Panc1 (cell line): ENCODE results near the gene NDUFA11. TPM values are rescaled to one million over a fixed set of nuclear protein-coding genes. Genes with fewer than 3 reads are reported as not detected.

ENCODE experiments used
- ATAC-seq: fragments of 200-7000 bp; cut with Tn5 transposase; 2 replicates; pipeline ENCODE4 v1.9.1; 2020; ENCODE audit warnings: mild to moderate bottlenecking, moderate library complexity
- BruUV-seq: library from RNA; stranded (reverse); fragments of 400-500 nt; replicated peaks from 2 replicates; lab custom pipeline; 2021; lab: Mats Ljungman, UMichigan
- CTCF ChIA-PET: fragments of 300-600 bp; sonication (Branson Sonifier 250); formaldehyde crosslinking; loops from one replicate; lab custom pipeline; 2022; ENCODE audit warnings: antibody characterized with exemption; lab: Charles Lee
- POLR2A ChIA-PET: fragments of 300-600 bp; sonication (Branson Sonifier 250); formaldehyde crosslinking; loops from one replicate; lab custom pipeline; 2022; ENCODE audit warnings: antibody characterized with exemption; lab: Charles Lee
- DNase-seq: peaks from one replicate; pipeline ENCODE4 v3.0.0-alpha.2; 2010; ENCODE audit warnings: low read depth, low spot score
- H3K27ac ChIP-seq: 2 replicates; pipeline ENCODE4 v1.5.1; 2011; ENCODE audit warnings: mild to moderate bottlenecking, low read length, inconsistent platforms
- H3K27me3 ChIP-seq: fragments of 200-500 bp; sonication (Bioruptor generic); 2 replicates; pipeline ENCODE4 v1.6.0; 2014; ENCODE audit warnings: low read length, inconsistent platforms; ENCODE audit not compliant: control insufficient read depth, insufficient read depth
- H3K36me3 ChIP-seq: fragments of 200-500 bp; sonication (Bioruptor generic); 2 replicates; pipeline ENCODE4 v1.5.1; 2014; ENCODE audit warnings: inconsistent platforms, mild to moderate bottlenecking, low read length, moderate library complexity; ENCODE audit not compliant: control insufficient read depth, insufficient read depth
- H3K4me1 ChIP-seq: 2 replicates; pipeline ENCODE4 v1.5.1; 2011; ENCODE audit warnings: inconsistent platforms, mild to moderate bottlenecking, low read length, moderate library complexity; ENCODE audit not compliant: control insufficient read depth, insufficient read depth
- H3K4me3 ChIP-seq, 2 experiments: 2 replicates each; pipeline ENCODE4 v1.5.1; 2011 to 2012; ENCODE audit warnings: low read depth in 2 of 2, low read length in 2 of 2, mild to moderate bottlenecking in 2 of 2, inconsistent platforms in 1 of 2, moderate library complexity in 1 of 2
- H3K9me3 ChIP-seq: fragments of 200-500 bp; sonication (Bioruptor generic); 2 replicates; pipeline ENCODE4 v1.5.1; 2014; ENCODE audit warnings: low read depth, mild to moderate bottlenecking, inconsistent platforms, low read length, moderate library complexity; ENCODE audit not compliant: control insufficient read depth, insufficient read depth
- POLR2AphosphoS5 ChIP-seq: IDR thresholded peaks from 2 replicates; pipeline ENCODE4 v1.6.1; 2012; ENCODE audit warnings: mild to moderate bottlenecking, low read depth, low read length, moderate library complexity
- SIN3A ChIP-seq: IDR thresholded peaks from 2 replicates; pipeline ENCODE4 v1.6.1; 2012; ENCODE audit warnings: low read depth, mild to moderate bottlenecking, low read length, moderate library complexity, borderline replicate concordance; ENCODE audit not compliant: insufficient read depth
- TCF7L2 ChIP-seq: IDR thresholded peaks from 2 replicates; pipeline ENCODE4 v1.6.1; 2011; ENCODE audit warnings: mild to moderate bottlenecking, low read depth, low read length, inconsistent platforms
- in situ Hi-C: cut with HindIII; loops from 2 replicates; pipeline ENCODE4 v1.10.0; 2016; ENCODE audit warnings: low sequenced_read_pairs, low pct_unique_long_range_greater_than_20kb
- intact Hi-C: fragments of 100-400 bp; cut with micrococcal nuclease; formaldehyde crosslinking; loops from one replicate; pipeline ENCODE4 v1.10.0; 2022; ENCODE audit not compliant: unreplicated experiment
- total RNA-seq: library from RNA; stranded (reverse); gene quantifications from one replicate; pipeline ENCODE4 v1.2.1, GENCODE V29; 2021; ENCODE audit not compliant: unreplicated experiment
- TF ChIP-seq, protein P1 (sequence below): fragments of 450-650 bp; IDR thresholded peaks from 2 replicates; pipeline ENCODE4 v1.5.1; 2017; ENCODE audit warnings: mild to moderate bottlenecking
- TF ChIP-seq, protein P2 (sequence below), 2 experiments: IDR thresholded peaks; 2 replicates each; pipeline ENCODE4 v1.6.1; 2011 to 2012; ENCODE audit warnings: low read depth in 2 of 2, control low read depth in 1 of 2, low read length in 1 of 2, mild to moderate bottlenecking in 1 of 2, moderate library complexity in 1 of 2; ENCODE audit not compliant: insufficient read depth in 1 of 2

The NDUFA11 gene
- total RNA-seq, 1 experiment from 2014 or later = 242 TPM

DNA sequence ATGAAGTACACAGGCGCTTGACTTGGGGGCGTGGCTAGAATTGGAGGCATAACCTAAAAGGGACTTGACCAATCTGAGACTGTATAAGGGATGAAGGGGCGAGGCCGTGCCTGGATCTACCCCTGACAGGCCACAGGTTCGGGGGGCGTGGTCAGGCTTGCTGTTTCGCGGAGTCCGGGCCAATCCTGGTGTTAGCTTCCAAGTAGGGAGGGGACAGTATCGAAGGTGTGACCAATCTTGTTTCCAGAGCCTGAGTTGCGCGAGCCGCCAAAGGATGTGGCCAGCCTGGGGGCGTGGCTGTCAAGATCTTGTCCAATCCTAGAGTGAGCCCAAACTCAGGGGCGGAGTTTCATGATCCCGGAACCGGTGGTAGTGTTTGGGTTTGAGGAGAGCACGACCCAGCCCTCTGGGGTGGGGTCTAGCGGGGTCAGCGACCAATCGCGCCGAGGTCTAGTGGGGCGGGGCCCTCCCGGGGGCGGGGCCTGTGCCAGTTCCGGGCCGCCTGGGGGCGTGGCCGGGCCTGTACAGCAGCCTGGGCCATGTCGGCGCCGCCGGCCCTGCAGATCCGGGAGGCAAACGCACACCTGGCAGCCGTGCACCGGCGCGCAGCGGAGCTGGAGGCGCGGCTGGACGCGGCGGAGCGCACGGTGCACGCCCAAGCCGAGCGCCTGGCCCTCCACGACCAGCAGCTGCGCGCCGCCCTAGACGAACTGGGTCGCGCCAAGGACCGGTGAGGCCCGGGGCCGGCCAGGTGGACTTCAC, 943 bp upstream of the NDUFA11 start, which contains the start of gene VMAC:
VMAC (plus strand) TSS at position 521 of the 762 bp plus-strand sequence; CDS start at position 540, 19 bp downstream.
- Histone ChIP-seq H3K4me3 (peak within 1 kb of the TSS; percentile 83 to 99), H3K9me3 (no peaks in the 10 kb centered on the region), H3K27ac (peak within 1 kb of the TSS; percentile 91), H3K36me3 (no peaks in the 10 kb centered on the region; the same call in 1 of the 2 replicates), H3K4me1 (no peaks in the 10 kb centered on the region), H3K27me3 (no peaks in the 10 kb centered on the region)
- TF ChIP-seq, protein P1, sequence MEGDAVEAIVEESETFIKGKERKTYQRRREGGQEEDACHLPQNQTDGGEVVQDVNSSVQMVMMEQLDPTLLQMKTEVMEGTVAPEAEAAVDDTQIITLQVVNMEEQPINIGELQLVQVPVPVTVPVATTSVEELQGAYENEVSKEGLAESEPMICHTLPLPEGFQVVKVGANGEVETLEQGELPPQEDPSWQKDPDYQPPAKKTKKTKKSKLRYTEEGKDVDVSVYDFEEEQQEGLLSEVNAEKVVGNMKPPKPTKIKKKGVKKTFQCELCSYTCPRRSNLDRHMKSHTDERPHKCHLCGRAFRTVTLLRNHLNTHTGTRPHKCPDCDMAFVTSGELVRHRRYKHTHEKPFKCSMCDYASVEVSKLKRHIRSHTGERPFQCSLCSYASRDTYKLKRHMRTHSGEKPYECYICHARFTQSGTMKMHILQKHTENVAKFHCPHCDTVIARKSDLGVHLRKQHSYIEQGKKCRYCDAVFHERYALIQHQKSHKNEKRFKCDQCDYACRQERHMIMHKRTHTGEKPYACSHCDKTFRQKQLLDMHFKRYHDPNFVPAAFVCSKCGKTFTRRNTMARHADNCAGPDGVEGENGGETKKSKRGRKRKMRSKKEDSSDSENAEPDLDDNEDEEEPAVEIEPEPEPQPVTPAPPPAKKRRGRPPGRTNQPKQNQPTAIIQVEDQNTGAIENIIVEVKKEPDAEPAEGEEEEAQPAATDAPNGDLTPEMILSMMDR = no peak
- peak; percentile 95 for TF ChIP-seq TCF7L2
- ChIA-PET CTCF (interaction anchor here (1.2 kb wide), 1 partner anchor 101 kb away, joined by 6 read pairs; no protein-coding TSS in a partner anchor), POLR2A (no interaction called here)
- in situ Hi-C loops = no loop called here
- ATAC-seq = peak; percentile 91
- intact Hi-C loops = no loop called here
- peak; percentile 97 for DNase-seq
- BruUV-seq = no TSS peak

DNA sequence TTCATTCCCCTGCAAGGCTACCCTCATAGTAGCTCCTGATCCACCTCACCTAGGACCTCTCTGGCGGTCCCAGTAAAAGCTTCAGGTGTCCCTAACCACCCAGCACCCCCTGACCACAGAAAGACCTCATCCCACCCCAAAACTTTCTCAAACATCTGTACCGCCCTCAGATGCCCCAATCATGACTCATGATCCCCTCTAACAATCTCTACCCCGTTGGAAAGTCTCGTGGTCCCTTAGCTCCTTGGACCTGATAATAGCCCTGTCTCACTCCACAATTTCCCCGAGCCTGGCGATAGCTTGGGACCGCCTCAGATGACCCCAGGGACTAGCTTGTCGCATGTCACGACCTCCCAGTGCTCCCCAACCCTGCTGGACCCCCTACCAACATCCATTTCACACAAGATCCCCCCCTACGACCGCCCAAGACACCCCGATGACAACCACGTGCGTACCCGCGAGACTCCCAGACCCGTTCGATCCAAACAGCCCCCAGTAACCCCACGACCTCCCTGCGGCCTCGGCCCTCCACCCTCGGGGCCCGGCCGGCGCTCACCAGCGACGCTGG, 450 bp downstream of the NDUFA11 start:
- peak overlapping the region; percentile 91 for H3K27ac ChIP-seq
- H3K27me3 ChIP-seq = no peaks in the 10 kb centered on the region
- H3K4me1 ChIP-seq = no peaks in the 10 kb centered on the region
- H3K36me3 ChIP-seq = no peaks in the 10 kb centered on the region; the same call in 1 of the 2 replicates
- BruUV-seq = TSS peak; percentile 89
- CTCF ChIA-PET = interaction anchor here (1.2 kb wide), 1 partner anchor 99 kb away, joined by 6 read pairs; no protein-coding TSS in a partner anchor
- H3K4me3 ChIP-seq = peak overlapping the region; percentile 74 to 99
- H3K9me3 ChIP-seq = no peaks in the 10 kb centered on the region
- TF ChIP-seq, protein P1 = no peak
- TF ChIP-seq SIN3A = no peak
- TF ChIP-seq POLR2AphosphoS5 = no peak
- TF ChIP-seq, protein P2, sequence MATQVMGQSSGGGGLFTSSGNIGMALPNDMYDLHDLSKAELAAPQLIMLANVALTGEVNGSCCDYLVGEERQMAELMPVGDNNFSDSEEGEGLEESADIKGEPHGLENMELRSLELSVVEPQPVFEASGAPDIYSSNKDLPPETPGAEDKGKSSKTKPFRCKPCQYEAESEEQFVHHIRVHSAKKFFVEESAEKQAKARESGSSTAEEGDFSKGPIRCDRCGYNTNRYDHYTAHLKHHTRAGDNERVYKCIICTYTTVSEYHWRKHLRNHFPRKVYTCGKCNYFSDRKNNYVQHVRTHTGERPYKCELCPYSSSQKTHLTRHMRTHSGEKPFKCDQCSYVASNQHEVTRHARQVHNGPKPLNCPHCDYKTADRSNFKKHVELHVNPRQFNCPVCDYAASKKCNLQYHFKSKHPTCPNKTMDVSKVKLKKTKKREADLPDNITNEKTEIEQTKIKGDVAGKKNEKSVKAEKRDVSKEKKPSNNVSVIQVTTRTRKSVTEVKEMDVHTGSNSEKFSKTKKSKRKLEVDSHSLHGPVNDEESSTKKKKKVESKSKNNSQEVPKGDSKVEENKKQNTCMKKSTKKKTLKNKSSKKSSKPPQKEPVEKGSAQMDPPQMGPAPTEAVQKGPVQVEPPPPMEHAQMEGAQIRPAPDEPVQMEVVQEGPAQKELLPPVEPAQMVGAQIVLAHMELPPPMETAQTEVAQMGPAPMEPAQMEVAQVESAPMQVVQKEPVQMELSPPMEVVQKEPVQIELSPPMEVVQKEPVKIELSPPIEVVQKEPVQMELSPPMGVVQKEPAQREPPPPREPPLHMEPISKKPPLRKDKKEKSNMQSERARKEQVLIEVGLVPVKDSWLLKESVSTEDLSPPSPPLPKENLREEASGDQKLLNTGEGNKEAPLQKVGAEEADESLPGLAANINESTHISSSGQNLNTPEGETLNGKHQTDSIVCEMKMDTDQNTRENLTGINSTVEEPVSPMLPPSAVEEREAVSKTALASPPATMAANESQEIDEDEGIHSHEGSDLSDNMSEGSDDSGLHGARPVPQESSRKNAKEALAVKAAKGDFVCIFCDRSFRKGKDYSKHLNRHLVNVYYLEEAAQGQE (IDR thresholded peaks at IDR 0.05; ENCODE audit: insufficient read depth in 1 of 2, low read depth in 2 of 2, low read length in 1 of 2) = no peak
- no peak for TF ChIP-seq TCF7L2
- in situ Hi-C loops = no loop called here
- ATAC-seq (no peak), DNase-seq (no peak)
- intact Hi-C loops = no loop called here
- POLR2A ChIA-PET = no interaction called here
